Endothelial cell (in vitro differentiated cells): ENCODE measurements around the gene NR2F1-AS1. TPM values are rescaled to one million over a fixed set of nuclear protein-coding genes. Genes with fewer than 3 reads are reported as not detected.

Experiments used
- DNase-seq: peaks from one replicate; pipeline ENCODE4 v3.0.0; 2021; ENCODE audit warnings: low spot score
- H3K27ac Mint-ChIP-seq: one replicate; pipeline ENCODE4 v1.8.0; 2021; ENCODE audit warnings: mixed read lengths, inconsistent platforms; ENCODE audit not compliant: unreplicated experiment
- H3K27me3 Mint-ChIP-seq: one replicate; pipeline ENCODE4 v1.8.0; 2021; ENCODE audit warnings: mild to moderate bottlenecking, moderate library complexity, mixed read lengths, inconsistent platforms; ENCODE audit not compliant: unreplicated experiment
- H3K36me3 Mint-ChIP-seq: one replicate; pipeline ENCODE4 v1.8.0; 2021; ENCODE audit warnings: mild to moderate bottlenecking, low read depth, mixed read lengths, inconsistent platforms; ENCODE audit not compliant: unreplicated experiment
- H3K4me1 Mint-ChIP-seq: one replicate; pipeline ENCODE4 v1.8.0; 2021; ENCODE audit warnings: mild to moderate bottlenecking, mixed read lengths, inconsistent platforms; ENCODE audit not compliant: unreplicated experiment
- H3K4me3 Mint-ChIP-seq: one replicate; pipeline ENCODE4 v1.8.0; 2021; ENCODE audit warnings: mild to moderate bottlenecking, mixed read lengths, inconsistent platforms; ENCODE audit not compliant: unreplicated experiment
- H3K9me3 Mint-ChIP-seq: one replicate; pipeline ENCODE4 v1.8.0; 2021; ENCODE audit warnings: mixed read lengths, inconsistent platforms; ENCODE audit not compliant: unreplicated experiment
- CTCF ChIP-seq: fragments of 200-600 bp; sonication (generic); IDR thresholded peaks from one replicate; pipeline ENCODE4 v1.5.0; 2021; ENCODE audit warnings: antibody characterized with exemption; ENCODE audit not compliant: unreplicated experiment
- total RNA-seq: library from RNA; stranded (reverse); fragmentation: NEBNext Ultra II Directional; extraction: Animal tissue kit (Norgen Biotek cat#: 25700); gene quantifications from one replicate; pipeline ENCODE4 v1.2.1, GENCODE V29; 2021; ENCODE audit not compliant: unreplicated experiment

Gene NR2F1-AS1
- total RNA-seq, 1 donor from 2014 or later = 6.4 TPM

- Mint-ChIP-seq H3K27ac (no peak overlapping the region), H3K36me3 (peaks cover 4% of the 10 kb centered on the region)
- TF ChIP-seq CTCF = no peak
Observed at GRCh38 chr5:93603078-93603792, 22.2 kb upstream of the NR2F1-AS1 start.

GRCh38 chr5:93602241-93603077 is 21.4 kb upstream of the NR2F1-AS1 start:
- H3K27ac Mint-ChIP-seq = no peak overlapping the region
- no peak for DNase-seq
- TF ChIP-seq CTCF = no peak
- H3K27me3 Mint-ChIP-seq = peaks cover 22% of the 10 kb centered on the region
- peaks cover 19% of the 10 kb centered on the region for H3K4me1 Mint-ChIP-seq
- no peaks in the 10 kb centered on the region for H3K9me3 Mint-ChIP-seq
- H3K36me3 Mint-ChIP-seq = peaks cover 4% of the 10 kb centered on the region
- no peak overlapping the region for H3K4me3 Mint-ChIP-seq

More at GRCh38 chr5:93603078-93603792, 22.2 kb upstream of the NR2F1-AS1 start:
- no peaks in the 10 kb centered on the region for H3K9me3 Mint-ChIP-seq
- no peak for DNase-seq
- H3K4me3 Mint-ChIP-seq = peak overlapping the region; percentile 27
- H3K27me3 Mint-ChIP-seq = peaks cover 22% of the 10 kb centered on the region
- H3K4me1 Mint-ChIP-seq = peaks cover 15% of the 10 kb centered on the region

GRCh38 chr5:93601802-93602155 is 20.8 kb upstream of the NR2F1-AS1 start:
- H3K27me3 Mint-ChIP-seq = peaks cover 22% of the 10 kb centered on the region
- peaks cover 4% of the 10 kb centered on the region for H3K36me3 Mint-ChIP-seq
- no peak for TF ChIP-seq CTCF
- H3K9me3 Mint-ChIP-seq = no peaks in the 10 kb centered on the region
- H3K4me3 Mint-ChIP-seq = no peak overlapping the region
- peaks cover 17% of the 10 kb centered on the region for H3K4me1 Mint-ChIP-seq
- H3K27ac Mint-ChIP-seq = no peak overlapping the region
- no peak for DNase-seq

GRCh38 chr5:93601071-93601801 is 20.2 kb upstream of the NR2F1-AS1 start:
- no peak for DNase-seq
- H3K27ac Mint-ChIP-seq = no peak overlapping the region
- peaks cover 23% of the 10 kb centered on the region for H3K27me3 Mint-ChIP-seq
- H3K36me3 Mint-ChIP-seq = peaks cover 4% of the 10 kb centered on the region
- peaks cover 15% of the 10 kb centered on the region for H3K4me1 Mint-ChIP-seq
- TF ChIP-seq CTCF = no peak
- H3K4me3 Mint-ChIP-seq = no peak overlapping the region
- H3K9me3 Mint-ChIP-seq = no peaks in the 10 kb centered on the region
